GM19328 (cell line): ENCODE results near the gene SLC38A3.

ENCODE experiments used
- ATAC-seq: cut with Tn5 transposase; IDR thresholded peaks from one replicate; pipeline ENCODE4 v1.9.1; 2021; ENCODE audit warnings: mild to moderate bottlenecking, moderate library complexity; ENCODE audit not compliant: unreplicated experiment

SLC38A3 gene

GRCh38 chr3:50204804-50205412 lies at the start of gene SLC38A3:
Gene SLC38A3 (plus strand): TSS chr3:50205271. CDS start chr3:50214200, 8,929 bp downstream.
- ATAC-seq, result no peak

- ATAC-seq, result no peak
These were observed 49.6 kb upstream of the SLC38A3 start for GRCh38 chr3:50155491-50155878.

- ATAC-seq, result no peak
These were observed 49.2 kb upstream of the SLC38A3 start for GRCh38 chr3:50155891-50156290.

- ATAC-seq, result no peak
These were observed 48.2 kb upstream of the SLC38A3 start for GRCh38 chr3:50156549-50157493.

GRCh38 chr3:50157827-50158529 lies 47.1 kb upstream of the SLC38A3 start:
- ATAC-seq, result no peak

- ATAC-seq, result no peak
These were observed 46.4 kb upstream of the SLC38A3 start for GRCh38 chr3:50158530-50159146.

GRCh38 chr3:50160561-50160983 lies 44.5 kb upstream of the SLC38A3 start:
- no peak for ATAC-seq

- ATAC-seq, result no peak
These were observed 43.8 kb upstream of the SLC38A3 start for GRCh38 chr3:50161320-50161719.

GRCh38 chr3:50162034-50162883 lies 42.8 kb upstream of the SLC38A3 start:
- ATAC-seq, result no peak

GRCh38 chr3:50163572-50164455 lies 41.3 kb upstream of the SLC38A3 start:
- no peak for ATAC-seq

GRCh38 chr3:50164481-50164880 lies 40.6 kb upstream of the SLC38A3 start:
- ATAC-seq, result no peak

GRCh38 chr3:50164984-50165909 lies 39.8 kb upstream of the SLC38A3 start:
- no peak for ATAC-seq

GRCh38 chr3:50165910-50166538 lies 39.0 kb upstream of the SLC38A3 start:
- ATAC-seq, result no peak

- no peak for ATAC-seq
These were observed 38.5 kb upstream of the SLC38A3 start for GRCh38 chr3:50166620-50167019.

- ATAC-seq, result no peak
These were observed 37.8 kb upstream of the SLC38A3 start for GRCh38 chr3:50167069-50167840.

GRCh38 chr3:50167841-50168209 lies 37.2 kb upstream of the SLC38A3 start:
- ATAC-seq, result no peak

- ATAC-seq, result no peak
These were observed 36.7 kb upstream of the SLC38A3 start for GRCh38 chr3:50168388-50168787.
